HCT116 (cell line): ENCODE data around the gene G3BP1. TPM values are rescaled to one million over a fixed set of nuclear protein-coding genes. Genes with fewer than 3 reads are reported as not detected.

ENCODE experiments used
- ATAC-seq: fragments of 200-7000 bp; cut with Tn5 transposase; 2 replicates; pipeline ENCODE4 v1.9.1; 2020; ENCODE audit warnings: mild to moderate bottlenecking, moderate library complexity
- BruUV-seq: library from RNA; stranded (reverse); fragments of 400-500 nt; replicated peaks from 2 replicates; lab custom pipeline; 2021; lab: Mats Ljungman, UMichigan
- CTCF ChIA-PET: fragments of 300-600 bp; sonication (Branson Sonifier 250); formaldehyde crosslinking; loops from one replicate; lab custom pipeline; 2021; ENCODE audit warnings: antibody characterized with exemption; lab: Charles Lee
- POLR2A ChIA-PET: fragments of 300-600, 350-600 bp; sonication (Branson Sonifier 250); formaldehyde crosslinking; loops from one replicate; lab custom pipeline; 2021; ENCODE audit warnings: antibody characterized with exemption; lab: Charles Lee
- RAD21 ChIA-PET, 2 experiments: fragments of 300-600 bp; sonication (Branson Sonifier 250); formaldehyde crosslinking; loops; one replicate each; lab custom pipeline; 2023; ENCODE audit warnings: low total read pairs in 2 of 2; ENCODE audit not compliant: uncharacterized antibody in 2 of 2, unreplicated experiment in 2 of 2, low non-redundant PET in 1 of 2; lab: Charles Lee
- DNase-seq: peaks from one replicate; pipeline ENCODE4 v3.0.0-alpha.2; 2010; ENCODE audit warnings: low read depth, low spot score
- H2AFZ ChIP-seq: fragments of 200-600 bp; shearing (Covaris generic), sonication (generic); 2 replicates; pipeline ENCODE4 v1.6.1; 2017; ENCODE audit warnings: low read depth, mixed run types, mixed read lengths, antibody characterized with exemption, low read length; ENCODE audit not compliant: poor library complexity, severe bottlenecking
- H3K27ac ChIP-seq: 2 replicates; pipeline ENCODE4 v1.5.1; 2012; ENCODE audit warnings: low read depth, low read length
- H3K27me3 ChIP-seq: fragments of 200-600 bp; sonication (generic); 2 replicates; pipeline ENCODE4 v1.6.1; 2016; ENCODE audit warnings: mixed run types, low read length, mixed read lengths; ENCODE audit not compliant: insufficient read depth
- H3K36me3 ChIP-seq, 2 experiments: fragments of 200-500 bp in 1 of 2; fragments of 200-600 bp in 1 of 2; sonication (Bioruptor generic) in 1 of 2; sonication (generic) in 1 of 2; 2 replicates each; pipeline versions ENCODE4 v1.5.1 to v1.6.1; 2014 to 2016; ENCODE audit warnings: low read length in 2 of 2, inconsistent platforms in 1 of 2, mixed read lengths in 1 of 2, mixed run types in 1 of 2; ENCODE audit not compliant: insufficient read depth in 2 of 2, control insufficient read depth in 1 of 2
- H3K4me1 ChIP-seq, 2 experiments: fragments of 200-600 bp in 1 of 2; sonication (generic) in 1 of 2; 2 replicates each; pipeline versions ENCODE4 v1.5.1 to v1.6.1; 2012 to 2017; ENCODE audit warnings: low read length in 2 of 2, inconsistent platforms in 1 of 2, mild to moderate bottlenecking in 1 of 2, mixed read lengths in 1 of 2, mixed run types in 1 of 2, moderate library complexity in 1 of 2; ENCODE audit not compliant: insufficient read depth in 2 of 2, control insufficient read depth in 1 of 2
- H3K4me2 ChIP-seq: fragments of 200-600 bp; sonication (generic); 2 replicates; pipeline ENCODE4 v1.6.1; 2017; ENCODE audit warnings: mixed run types, low read length, mixed read lengths
- H3K4me3 ChIP-seq, 2 experiments: fragments of 200-600 bp in 1 of 2; sonication (generic) in 1 of 2; replicated peaks in 1 of 2; 2 replicates each; pipeline ENCODE4 v1.5.1; 2011 to 2016; ENCODE audit warnings: low read length in 2 of 2, control low read depth in 1 of 2, low read depth in 1 of 2, mild to moderate bottlenecking in 1 of 2, mixed read lengths in 1 of 2, mixed run types in 1 of 2
- H3K79me2 ChIP-seq: fragments of 200-600 bp; sonication (generic); 2 replicates; pipeline ENCODE4 v1.6.1; 2017; ENCODE audit warnings: mild to moderate bottlenecking, mixed run types, low read length, moderate library complexity, mixed read lengths; ENCODE audit not compliant: insufficient read depth
- H3K9ac ChIP-seq: fragments of 200-600 bp; sonication (generic); 2 replicates; pipeline ENCODE4 v1.6.1; 2016; ENCODE audit warnings: low read length, mixed read lengths
- H3K9me2 ChIP-seq: fragments of 200-600 bp; sonication (generic), shearing (Covaris generic); 2 replicates; pipeline ENCODE4 v1.6.1; 2017; ENCODE audit warnings: mixed run types, mild to moderate bottlenecking, moderate library complexity; ENCODE audit not compliant: insufficient read depth
- H3K9me3 ChIP-seq, 2 experiments: fragments of 200-500 bp in 1 of 2; fragments of 200-600 bp in 1 of 2; sonication (Bioruptor generic) in 1 of 2; sonication (generic) in 1 of 2; 2 replicates each; pipeline ENCODE4 v1.6.1; 2014 to 2017; ENCODE audit warnings: low read length in 2 of 2, mixed read lengths in 2 of 2, inconsistent platforms in 1 of 2, low read depth in 1 of 2, mild to moderate bottlenecking in 1 of 2, mixed run types in 1 of 2, moderate library complexity in 1 of 2; ENCODE audit not compliant: control insufficient read depth in 1 of 2, insufficient read depth in 1 of 2
- H4K20me1 ChIP-seq: fragments of 200-600 bp; sonication (generic), shearing (Covaris generic); 2 replicates; pipeline ENCODE4 v1.6.1; 2017; ENCODE audit warnings: mixed run types, mild to moderate bottlenecking, moderate library complexity; ENCODE audit not compliant: insufficient read depth
- EGR1 ChIP-seq: IDR thresholded peaks from 2 replicates; pipeline ENCODE4 v1.6.1; 2012; ENCODE audit warnings: low read depth
- ELF1 ChIP-seq: IDR thresholded peaks from 2 replicates; pipeline ENCODE4 v1.6.1; 2012; ENCODE audit warnings: low read depth, borderline replicate concordance
- ZFX ChIP-seq: fragments of 450-650 bp; IDR thresholded peaks from 2 replicates; pipeline ENCODE4 v1.6.1; 2017
- intact Hi-C: fragments of 100-400 bp; cut with micrococcal nuclease; formaldehyde crosslinking; loops from 2 replicates; pipeline ENCODE4 v1.10.0; 2022
- total RNA-seq: library from RNA; stranded (reverse); gene quantifications from one replicate; pipeline ENCODE4 v1.2.1, GENCODE V29; 2021; ENCODE audit not compliant: unreplicated experiment
- TF ChIP-seq, protein P1 (sequence below), 3 experiments: fragments of 200-600 bp in 1 of 3; sonication (generic) in 1 of 3; IDR thresholded peaks in 2 of 3; conservative IDR thresholded peaks in 1 of 3; 2 replicates each; pipeline ENCODE4 v1.5.1; 2012 to 2017; ENCODE audit warnings: low read depth in 2 of 3, low read length in 2 of 3, antibody characterized with exemption in 1 of 3, borderline replicate concordance in 1 of 3, control low read depth in 1 of 3, mild to moderate bottlenecking in 1 of 3, mixed read lengths in 1 of 3, mixed run types in 1 of 3, moderate library complexity in 1 of 3; ENCODE audit not compliant: insufficient read depth in 1 of 3
- TF ChIP-seq, protein P2 (sequence below): IDR thresholded peaks from 2 replicates; pipeline ENCODE4 v1.6.1; 2012

Gene G3BP1
- total RNA-seq, 1 experiment from 2014 or later = 296 TPM

DNA sequence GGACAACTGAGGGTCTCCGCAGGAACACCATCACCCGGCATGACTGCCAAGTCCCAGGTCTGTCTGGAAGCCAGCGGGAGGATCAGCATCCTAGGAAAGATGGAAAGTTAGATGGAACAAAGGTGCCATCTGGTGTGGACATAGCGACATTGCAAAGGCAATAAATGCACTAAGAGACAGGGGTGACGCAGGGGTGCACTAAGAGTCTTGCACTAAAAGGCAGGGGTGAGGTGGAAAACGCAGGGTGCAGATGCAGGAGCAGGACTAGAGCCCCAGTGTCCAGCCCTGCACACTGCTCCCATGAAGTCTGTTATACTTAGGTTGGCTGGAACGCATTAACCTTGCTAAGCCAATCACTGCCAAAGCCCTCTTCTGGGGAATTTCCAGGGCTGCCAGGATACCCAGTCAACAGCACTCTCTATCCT lies 28.9 kb upstream of the G3BP1 start:
- intact Hi-C loops = loop anchor here (1.0 to 10.0 kb wide), 8 partner anchors 84 to 616 kb away; partner anchors contain the start of genes GM2A and SLC36A1

DNA sequence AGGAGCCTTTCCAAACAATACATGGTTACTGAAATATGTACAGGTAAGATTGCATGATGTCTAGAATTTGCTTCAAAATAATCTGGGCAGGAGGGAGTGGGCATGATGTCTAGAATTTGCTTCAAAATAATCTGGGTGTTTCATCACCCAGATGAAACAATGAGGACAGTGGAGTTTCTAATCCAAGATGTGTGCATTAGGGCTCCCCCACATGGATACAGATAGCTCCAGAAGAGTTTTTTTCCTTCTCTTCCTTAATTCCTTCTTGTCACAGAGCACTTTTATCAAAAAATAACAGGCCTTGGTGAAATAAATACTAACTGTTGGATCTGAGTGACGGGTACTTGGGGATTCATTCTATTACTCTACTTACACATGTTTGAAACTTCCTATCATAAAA lies 28.2 kb upstream of the G3BP1 start:
- peaks cover 60 to 78% of the 10 kb centered on the region in 2 experiments for H3K4me1 ChIP-seq
- H3K9me3 ChIP-seq = no peaks in the 10 kb centered on the region
- H3K9me2 ChIP-seq = no peaks in the 10 kb centered on the region
- no peaks in the 10 kb centered on the region for H3K27me3 ChIP-seq
- DNase-seq (no peak), ATAC-seq (no peak)
- no peak overlapping the region for H2AFZ ChIP-seq
- intact Hi-C loops = loop anchor here (1.0 to 10.0 kb wide), 8 partner anchors 84 to 617 kb away; partner anchors contain the start of genes GM2A and SLC36A1
- no peaks in the 10 kb centered on the region for H3K79me2 ChIP-seq
- BruUV-seq = no TSS peak
- H4K20me1 ChIP-seq = no peaks in the 10 kb centered on the region
- ChIA-PET POLR2A (no interaction called here), CTCF (interaction anchor here (1.0 to 5.2 kb wide), 5 partner anchors 28 to 220 kb away, joined by 3 to 103 read pairs (median 7); partner anchors contain the start of gene G3BP1), RAD21 (no interaction called here)
- no peak overlapping the region for H3K27ac ChIP-seq
- H3K9ac ChIP-seq = no peak overlapping the region
- H3K4me2 ChIP-seq = no peak overlapping the region
- no peak overlapping the region for H3K4me3 ChIP-seq
- no peaks in the 10 kb centered on the region for H3K36me3 ChIP-seq
- no peak for TF ChIP-seq ZFX

More for the DNA sequence above, 28.9 kb upstream of the G3BP1 start:
- ChIA-PET POLR2A (no interaction called here), CTCF (interaction anchor here (1.0 to 5.2 kb wide), 5 partner anchors 29 to 220 kb away, joined by 3 to 103 read pairs (median 7); partner anchors contain the start of gene G3BP1), RAD21 (interaction anchor here (3.0 to 3.9 kb wide), 2 partner anchors 84 kb away, joined by 20 to 25 read pairs; no protein-coding TSS in a partner anchor)
- Histone ChIP-seq H3K4me3 (no peak overlapping the region), H2AFZ (no peak overlapping the region), H3K4me1 (peaks cover 60 to 78% of the 10 kb centered on the region in 2 experiments), H4K20me1 (no peaks in the 10 kb centered on the region), H3K9me3 (no peaks in the 10 kb centered on the region), H3K4me2 (peak overlapping the region; percentile 80), H3K9me2 (no peaks in the 10 kb centered on the region), H3K27me3 (no peaks in the 10 kb centered on the region), H3K79me2 (no peaks in the 10 kb centered on the region), H3K9ac (no peak overlapping the region), H3K36me3 (no peaks in the 10 kb centered on the region), H3K27ac (no peak overlapping the region)
- DNase-seq (peak; percentile 56), ATAC-seq (peak; percentile 27)
- TF ChIP-seq ELF1 (no peak), EGR1 (no peak)
- TF ChIP-seq, protein P1, sequence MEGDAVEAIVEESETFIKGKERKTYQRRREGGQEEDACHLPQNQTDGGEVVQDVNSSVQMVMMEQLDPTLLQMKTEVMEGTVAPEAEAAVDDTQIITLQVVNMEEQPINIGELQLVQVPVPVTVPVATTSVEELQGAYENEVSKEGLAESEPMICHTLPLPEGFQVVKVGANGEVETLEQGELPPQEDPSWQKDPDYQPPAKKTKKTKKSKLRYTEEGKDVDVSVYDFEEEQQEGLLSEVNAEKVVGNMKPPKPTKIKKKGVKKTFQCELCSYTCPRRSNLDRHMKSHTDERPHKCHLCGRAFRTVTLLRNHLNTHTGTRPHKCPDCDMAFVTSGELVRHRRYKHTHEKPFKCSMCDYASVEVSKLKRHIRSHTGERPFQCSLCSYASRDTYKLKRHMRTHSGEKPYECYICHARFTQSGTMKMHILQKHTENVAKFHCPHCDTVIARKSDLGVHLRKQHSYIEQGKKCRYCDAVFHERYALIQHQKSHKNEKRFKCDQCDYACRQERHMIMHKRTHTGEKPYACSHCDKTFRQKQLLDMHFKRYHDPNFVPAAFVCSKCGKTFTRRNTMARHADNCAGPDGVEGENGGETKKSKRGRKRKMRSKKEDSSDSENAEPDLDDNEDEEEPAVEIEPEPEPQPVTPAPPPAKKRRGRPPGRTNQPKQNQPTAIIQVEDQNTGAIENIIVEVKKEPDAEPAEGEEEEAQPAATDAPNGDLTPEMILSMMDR (IDR thresholded peaks at IDR 0.05 in 2 of 3, conservative IDR thresholded peaks at IDR 0.05 in 1 of 3; ENCODE audit: borderline replicate concordance in 1 of 3, insufficient read depth in 1 of 3, low read depth in 2 of 3, low read length in 2 of 3) = peak in 2 of 3 experiments; percentile 70 to 84; a peak in 4 of 6 replicates
- TF ChIP-seq, protein P2, sequence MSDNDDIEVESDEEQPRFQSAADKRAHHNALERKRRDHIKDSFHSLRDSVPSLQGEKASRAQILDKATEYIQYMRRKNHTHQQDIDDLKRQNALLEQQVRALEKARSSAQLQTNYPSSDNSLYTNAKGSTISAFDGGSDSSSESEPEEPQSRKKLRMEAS = no peak
- BruUV-seq = no TSS peak
